ENCODE results near the gene ARMCX4.
"Not testable (repeated sequence)": the region's sequence is repeated elsewhere in the genome, so short reads cannot be mapped to it uniquely, and the experiment has no call there.

Gene ARMCX4

DNA sequence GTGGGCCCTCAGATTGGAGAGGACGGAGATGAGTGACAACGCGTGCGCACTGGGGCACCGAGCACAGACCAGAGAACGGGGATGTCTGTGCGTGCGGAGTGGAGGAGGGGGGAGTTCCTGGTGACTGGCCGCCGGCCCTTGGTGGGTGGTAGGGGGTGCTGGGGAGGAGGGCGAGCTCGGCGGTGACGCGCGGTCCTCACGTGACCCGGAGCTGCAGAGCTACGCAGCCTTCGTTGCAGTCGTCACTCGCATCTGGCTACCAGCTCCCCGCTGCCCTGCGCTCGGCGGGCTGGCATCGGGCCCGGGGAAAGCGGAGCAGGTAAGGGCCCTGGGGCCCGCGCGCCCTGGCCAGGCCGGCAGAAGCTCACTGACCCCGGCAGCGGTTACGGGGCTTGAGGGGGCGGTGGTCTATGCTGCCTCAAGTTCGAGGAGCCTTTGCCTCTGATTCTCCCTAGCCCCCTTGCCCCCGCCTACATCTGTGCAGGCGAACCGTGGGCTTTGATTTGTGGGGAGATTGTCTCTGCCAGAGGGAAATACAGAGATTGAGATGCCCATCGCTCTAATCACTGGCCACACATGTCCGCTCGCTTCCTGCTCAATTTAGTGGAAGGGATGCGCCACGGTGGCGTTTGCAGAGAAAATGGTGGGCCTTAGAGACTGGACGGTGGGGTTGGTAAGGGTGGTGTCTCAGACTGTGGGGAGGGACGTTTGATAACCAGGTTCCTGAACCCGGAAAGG, at the start of gene ARMCX4:
Gene ARMCX4, plus strand, starts transcription at position 245 of the 738 bp plus-strand sequence. CDS start 3,134 bp downstream, outside the sequence.
- in situ Hi-C loops (cut with HindIII; ENCODE audit: low pct_ligation_motif_present, low pct_unique_long_range_greater_than_20kb, low sequenced_read_pairs) = no loop called here
- peak; percentile 28 for DNase-seq

DNA sequence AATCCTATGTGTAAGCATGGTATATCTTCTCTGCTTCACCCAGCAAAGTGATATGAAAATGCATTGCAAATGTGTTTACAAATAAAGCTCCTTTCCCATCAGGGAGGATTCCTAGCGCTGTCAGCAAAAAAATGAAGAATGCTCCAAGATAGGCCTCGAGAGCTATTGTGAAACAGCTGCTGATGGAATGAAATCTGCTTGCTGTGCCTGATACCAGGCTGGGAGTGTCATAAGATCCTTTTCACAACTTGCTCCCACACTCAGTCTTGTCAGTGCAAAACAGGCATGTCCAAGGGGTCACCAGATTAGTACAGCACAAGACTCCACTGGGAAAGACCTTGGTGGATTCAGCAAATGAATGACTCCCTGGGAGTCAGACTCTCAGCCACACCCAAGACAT, 43.2 kb upstream of the ARMCX4 start:
- in situ Hi-C loops (cut with HindIII; ENCODE audit: low pct_ligation_motif_present, low pct_unique_long_range_greater_than_20kb, low sequenced_read_pairs) = no loop called here
- DNase-seq = no peak

DNA sequence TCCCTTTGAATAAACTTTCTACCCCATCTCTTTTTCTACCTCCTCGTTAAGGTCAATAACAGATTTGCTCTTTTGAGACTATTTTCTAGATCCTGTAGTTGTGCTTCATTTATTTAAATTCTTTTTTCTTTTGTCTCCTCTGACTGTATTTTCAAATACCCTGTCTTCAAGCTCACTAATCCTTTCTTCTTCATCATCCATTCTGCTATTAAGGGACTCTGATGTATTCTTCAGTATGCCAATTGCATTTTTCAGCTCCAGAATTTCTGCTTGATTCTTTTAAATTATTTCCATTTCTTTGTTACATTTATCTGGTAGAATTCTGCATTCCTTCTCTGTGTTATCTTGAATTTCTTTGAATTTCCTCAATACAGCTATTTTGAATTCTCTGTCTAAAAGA, 36.0 kb upstream of the ARMCX4 start:
- no peak for DNase-seq
- in situ Hi-C loops (cut with HindIII; ENCODE audit: low pct_ligation_motif_present, low pct_unique_long_range_greater_than_20kb, low sequenced_read_pairs) = no loop called here

DNA sequence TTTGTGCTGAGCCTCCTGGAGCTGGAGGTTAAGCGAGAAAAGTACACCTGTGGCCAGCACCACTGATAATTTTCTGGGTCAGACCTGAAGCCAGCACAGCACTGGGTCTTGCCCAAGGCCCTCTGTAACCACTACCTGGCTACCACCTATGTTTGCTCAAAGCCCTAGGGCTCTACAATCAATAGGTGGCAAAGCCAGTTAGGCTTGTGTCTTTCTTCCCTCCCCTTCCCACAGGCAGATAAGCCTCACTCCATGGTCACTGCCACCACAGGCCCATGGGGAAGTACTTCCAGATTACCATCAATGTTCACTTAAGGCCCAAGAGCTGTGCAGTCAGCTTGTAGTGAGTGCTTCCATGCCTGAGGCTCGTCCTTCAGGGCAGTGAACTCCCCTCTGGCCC, 35.2 kb upstream of the ARMCX4 start:
- in situ Hi-C loops (cut with HindIII; ENCODE audit: low pct_ligation_motif_present, low pct_unique_long_range_greater_than_20kb, low sequenced_read_pairs) = no loop called here
- no peak for DNase-seq

DNA sequence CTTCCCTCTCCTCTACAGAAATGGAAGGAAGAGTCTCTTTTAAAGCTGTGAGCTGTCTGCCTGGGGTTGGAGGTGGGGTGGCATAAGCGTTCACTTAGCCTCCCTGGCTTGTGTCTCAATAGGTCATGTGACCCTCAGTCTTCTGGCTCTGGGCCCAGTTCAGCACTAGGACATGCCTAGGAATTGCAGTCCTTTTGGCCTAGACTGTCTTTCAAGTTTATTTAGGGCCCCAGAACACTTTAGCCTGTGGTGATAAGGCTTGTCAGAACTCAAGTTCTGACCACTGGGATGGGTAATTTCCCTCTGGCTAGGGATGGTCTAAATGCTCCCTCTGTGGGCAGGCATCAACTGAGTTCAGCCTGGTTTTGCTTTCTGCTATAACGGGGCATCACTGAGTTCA, 34.3 kb upstream of the ARMCX4 start:
- no peak for DNase-seq
- in situ Hi-C loops (cut with HindIII; ENCODE audit: low pct_ligation_motif_present, low pct_unique_long_range_greater_than_20kb, low sequenced_read_pairs) = no loop called here

DNA sequence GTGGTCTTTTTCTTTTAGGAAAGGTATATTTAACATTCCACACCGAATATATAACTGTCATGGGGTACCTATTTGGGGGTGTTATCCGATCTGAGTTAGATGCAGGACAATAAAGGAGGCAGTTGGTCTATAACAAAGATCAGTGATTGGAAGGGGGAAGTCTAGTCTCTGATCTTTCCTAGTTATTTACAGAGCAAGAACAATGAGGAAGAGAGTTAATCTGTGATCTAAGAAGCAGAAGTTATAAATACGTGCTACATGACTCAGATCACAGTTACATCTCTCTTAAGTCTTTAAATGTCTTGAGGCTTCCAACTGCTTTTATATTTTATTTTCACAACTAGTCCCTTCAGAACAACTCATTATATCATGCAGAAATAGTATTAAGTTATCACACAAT, 33.2 kb upstream of the ARMCX4 start:
- in situ Hi-C loops (cut with HindIII; ENCODE audit: low pct_ligation_motif_present, low pct_unique_long_range_greater_than_20kb, low sequenced_read_pairs) = no loop called here
- no peak for DNase-seq

DNA sequence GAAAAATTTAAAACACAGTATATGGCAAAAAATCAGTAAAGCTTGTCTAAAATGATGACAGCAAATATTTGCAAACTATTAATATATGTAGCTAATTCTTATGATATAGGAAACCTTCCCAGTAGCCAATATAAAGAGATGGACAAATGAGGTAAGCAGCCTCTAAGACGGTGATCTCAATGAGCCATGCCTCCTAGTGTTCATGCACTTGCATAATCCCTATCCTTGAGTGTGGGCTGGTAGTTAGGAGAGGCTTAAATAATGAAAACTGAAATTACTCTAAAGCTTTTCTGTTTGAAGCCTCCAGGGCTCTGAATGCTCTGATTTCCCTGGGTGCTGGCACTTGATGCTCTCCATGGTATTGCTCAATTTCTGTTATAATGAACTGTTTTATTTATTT, 24.6 kb upstream of the ARMCX4 start:
- no peak for DNase-seq
- in situ Hi-C loops (cut with HindIII; ENCODE audit: low pct_ligation_motif_present, low pct_unique_long_range_greater_than_20kb, low sequenced_read_pairs) = no loop called here

DNA sequence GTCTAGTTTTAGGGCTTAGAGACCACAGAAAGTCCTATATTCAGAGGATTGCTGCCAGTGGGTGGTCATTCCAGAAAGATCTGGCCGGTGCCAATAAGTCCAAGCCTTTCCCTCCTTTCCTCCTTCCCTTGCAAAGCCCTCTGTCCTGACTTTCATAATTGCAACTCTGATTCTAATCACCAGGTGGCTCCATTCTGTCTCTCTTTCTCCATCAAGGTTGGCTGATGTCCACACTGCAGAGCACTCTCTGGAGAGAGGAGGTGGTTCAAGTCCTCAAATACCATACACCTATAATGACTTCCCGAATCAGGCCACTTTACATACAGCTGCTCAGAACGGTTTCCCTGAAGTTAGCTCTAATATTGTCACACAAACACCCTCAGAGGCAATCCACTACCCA, 22.4 kb upstream of the ARMCX4 start:
- in situ Hi-C loops (cut with HindIII; ENCODE audit: low pct_ligation_motif_present, low pct_unique_long_range_greater_than_20kb, low sequenced_read_pairs) = no loop called here
- DNase-seq = peak; percentile 32

DNA sequence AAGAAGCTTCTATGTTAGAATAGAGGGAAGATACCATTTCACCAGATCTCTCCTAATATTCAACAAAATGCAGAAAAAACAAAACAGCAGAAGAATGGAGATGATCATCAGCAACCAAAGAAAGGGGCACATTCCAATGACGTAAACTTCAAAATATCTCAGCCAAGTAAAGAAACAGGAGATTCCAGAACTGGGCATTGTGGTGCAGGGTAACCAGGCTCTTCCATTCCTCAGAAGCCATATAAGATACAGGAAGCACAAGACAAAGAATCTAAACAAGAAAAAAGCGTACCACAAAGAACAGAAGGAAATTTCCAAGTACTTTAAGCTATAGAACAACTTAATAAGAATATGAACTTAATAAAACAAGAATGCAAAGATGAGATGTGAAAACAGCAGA, 6.9 kb upstream of the ARMCX4 start:
- in situ Hi-C loops (cut with HindIII; ENCODE audit: low pct_ligation_motif_present, low pct_unique_long_range_greater_than_20kb, low sequenced_read_pairs) = no loop called here
- DNase-seq = no peak

DNA sequence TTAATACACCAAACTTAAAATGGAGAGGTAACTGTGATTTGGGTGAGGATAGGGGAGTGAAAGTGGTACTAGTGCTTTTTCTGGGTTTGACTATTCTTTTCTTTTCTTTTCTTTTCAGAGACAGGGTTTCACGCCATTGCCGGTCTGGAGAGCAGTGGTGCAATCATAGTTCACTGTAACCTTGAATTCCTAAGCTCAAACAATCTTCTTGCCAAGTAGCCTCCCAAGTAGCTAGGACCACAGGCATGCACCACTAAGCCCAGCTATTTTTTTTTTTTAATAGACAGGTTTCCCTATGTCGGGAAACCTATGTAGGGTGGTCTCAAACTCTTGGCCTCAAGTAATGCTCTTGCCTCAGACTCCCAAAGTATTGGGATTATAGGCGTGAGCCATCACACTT, 3.0 kb upstream of the ARMCX4 start:
- in situ Hi-C loops (cut with HindIII; ENCODE audit: low pct_ligation_motif_present, low pct_unique_long_range_greater_than_20kb, low sequenced_read_pairs) = no loop called here
- no peak for DNase-seq

DNA sequence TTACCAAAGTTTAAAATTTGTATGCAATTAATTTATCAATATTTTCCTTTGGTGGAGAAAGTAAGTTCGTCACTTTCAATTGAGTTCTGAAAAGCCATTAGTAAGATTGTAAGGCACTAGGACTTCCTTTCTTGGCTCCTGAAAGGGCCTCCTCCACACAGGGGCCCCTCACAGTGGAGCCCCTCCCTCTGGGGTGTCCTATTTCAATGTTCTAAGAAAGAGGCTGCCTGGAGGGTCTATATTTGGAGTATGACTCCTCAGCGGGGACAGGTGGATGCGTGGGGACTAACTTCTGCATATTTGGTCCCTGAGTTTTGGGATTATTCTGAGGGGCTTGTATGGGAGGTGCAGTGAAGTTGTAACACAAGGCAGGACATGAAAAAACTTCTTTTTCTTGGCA, 1.6 kb upstream of the ARMCX4 start:
- no peak for DNase-seq
- in situ Hi-C loops (cut with HindIII; ENCODE audit: low pct_ligation_motif_present, low pct_unique_long_range_greater_than_20kb, low sequenced_read_pairs) = no loop called here

DNA sequence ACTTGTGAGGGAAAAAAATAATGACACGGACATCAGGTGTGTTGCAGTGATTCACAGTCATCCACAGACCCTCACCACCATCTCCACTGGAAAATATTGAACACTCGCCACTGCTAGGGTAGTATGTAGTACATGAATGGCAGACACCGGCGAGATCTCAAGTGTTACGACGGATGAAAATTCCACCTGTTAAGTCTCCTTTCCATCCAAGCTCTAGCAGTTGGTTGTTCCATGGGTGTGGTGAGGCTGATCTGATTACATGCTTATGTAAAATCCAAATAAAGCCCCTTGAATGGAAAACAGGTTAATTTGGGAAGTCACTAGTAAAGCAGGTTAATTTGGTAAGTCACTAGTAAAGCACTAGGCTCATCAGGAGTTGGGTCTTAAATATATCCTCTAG, 1.1 kb upstream of the ARMCX4 start:
- in situ Hi-C loops (cut with HindIII; ENCODE audit: low pct_ligation_motif_present, low pct_unique_long_range_greater_than_20kb, low sequenced_read_pairs) = no loop called here
- no peak for DNase-seq

DNA sequence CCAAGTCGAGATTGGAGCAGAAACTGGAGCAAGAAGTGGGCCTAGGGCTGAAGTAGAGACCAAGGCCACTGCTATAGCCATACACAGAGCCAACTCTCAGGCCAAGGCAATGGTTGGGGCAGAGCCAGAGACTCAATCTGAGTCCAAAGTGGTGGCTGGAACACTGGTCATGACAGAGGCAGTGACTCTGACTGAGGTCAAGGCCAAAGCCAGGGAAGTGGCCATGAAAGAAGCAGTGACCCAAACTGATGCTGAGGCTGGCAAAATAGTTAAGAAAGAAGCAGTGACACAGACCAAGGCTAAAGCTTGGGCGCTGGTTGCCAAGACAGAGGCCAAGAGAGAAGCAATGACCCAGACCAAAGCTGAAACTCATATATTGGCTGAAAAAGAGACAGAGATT, 3.5 kb downstream of the ARMCX4 start:
- in situ Hi-C loops (cut with HindIII; ENCODE audit: low pct_ligation_motif_present, low pct_unique_long_range_greater_than_20kb, low sequenced_read_pairs) = no loop called here
- DNase-seq = no peak

DNA sequence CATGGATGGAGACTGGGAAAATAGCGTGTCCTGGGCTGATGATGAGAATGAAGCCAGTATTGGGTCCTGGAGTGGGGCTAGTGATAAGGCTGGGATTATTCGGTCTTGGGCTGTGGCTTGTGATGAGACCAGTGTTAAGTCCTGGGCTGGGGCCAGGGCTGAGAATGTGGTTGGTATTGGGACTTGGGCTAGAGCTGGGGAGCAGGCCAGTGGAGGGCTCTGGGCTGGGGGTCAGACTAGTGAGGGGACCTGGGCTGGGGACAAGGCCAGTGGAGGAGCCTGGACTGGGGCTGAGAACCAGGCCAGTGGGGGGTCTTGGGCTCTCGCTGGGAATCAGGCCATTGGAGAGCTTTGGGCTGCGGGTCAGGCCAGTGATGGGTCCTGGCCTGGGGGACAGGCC, 6.7 kb downstream of the ARMCX4 start:
- in situ Hi-C loops (cut with HindIII; ENCODE audit: low pct_ligation_motif_present, low pct_unique_long_range_greater_than_20kb, low sequenced_read_pairs) = no loop called here
- no peak for DNase-seq

DNA sequence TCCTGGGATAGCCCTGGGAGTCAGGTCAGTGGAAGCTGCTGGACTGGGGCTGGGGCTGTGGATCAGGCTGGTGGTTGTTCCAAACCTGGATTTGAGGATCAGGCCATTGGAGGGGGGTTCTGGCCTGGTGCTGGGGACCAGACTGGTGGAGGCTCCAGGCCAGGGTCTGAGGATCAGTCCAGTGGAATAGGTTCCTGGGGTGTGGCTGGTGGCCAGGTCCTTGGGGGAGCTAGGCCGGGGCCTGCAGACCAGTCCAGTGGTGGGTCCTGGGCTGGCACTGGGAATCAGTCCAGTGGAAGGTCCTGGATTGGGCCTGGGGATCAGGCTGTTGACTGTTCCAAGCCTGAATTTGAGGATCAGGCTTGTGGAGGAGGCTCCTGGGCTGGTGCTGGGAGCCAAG, 8.0 kb downstream of the ARMCX4 start:
- in situ Hi-C loops (cut with HindIII; ENCODE audit: low pct_ligation_motif_present, low pct_unique_long_range_greater_than_20kb, low sequenced_read_pairs) = no loop called here
- DNase-seq = no peak

DNA sequence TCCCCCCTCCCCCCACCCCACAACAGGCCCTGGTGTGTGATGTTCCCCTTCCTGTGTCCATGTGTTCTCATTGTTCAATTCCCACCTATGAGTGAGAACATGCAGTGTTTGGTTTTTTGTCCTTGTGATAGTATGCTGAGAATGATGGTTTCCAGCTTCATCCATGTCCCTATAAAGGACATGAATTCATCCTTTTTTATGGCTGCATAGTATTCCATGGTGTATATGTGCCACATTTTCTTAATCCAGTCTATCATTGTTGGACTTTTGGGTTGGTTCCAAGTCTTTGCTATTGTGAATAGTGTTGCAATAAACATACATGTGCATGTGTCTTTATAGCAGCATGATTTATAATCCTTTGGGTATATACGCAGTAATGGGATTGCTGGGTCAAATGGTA, 17.7 kb downstream of the ARMCX4 start:
- in situ Hi-C loops (cut with HindIII; ENCODE audit: low pct_ligation_motif_present, low pct_unique_long_range_greater_than_20kb, low sequenced_read_pairs); DNase-seq: not testable (repeated sequence)

DNA sequence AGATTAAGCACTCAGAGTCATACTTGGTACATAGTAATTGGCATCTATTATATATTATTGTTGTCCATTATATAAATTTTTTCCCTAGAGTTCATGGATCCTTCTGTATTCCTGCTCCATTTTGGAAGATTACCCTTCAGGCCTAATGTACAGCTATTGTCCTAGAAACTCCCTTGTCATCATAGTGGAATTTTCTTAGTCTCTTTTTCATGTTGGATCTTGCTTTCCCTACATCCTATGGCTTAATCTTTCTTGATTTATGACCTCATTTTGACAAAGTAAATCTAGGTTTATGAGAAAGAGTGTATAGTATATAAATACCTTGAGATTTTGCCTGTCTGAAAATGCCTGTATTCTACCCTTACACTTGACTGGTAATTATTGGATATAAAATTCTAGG, 22.1 kb downstream of the ARMCX4 start:
- in situ Hi-C loops (cut with HindIII; ENCODE audit: low pct_ligation_motif_present, low pct_unique_long_range_greater_than_20kb, low sequenced_read_pairs) = no loop called here
- DNase-seq = no peak

DNA sequence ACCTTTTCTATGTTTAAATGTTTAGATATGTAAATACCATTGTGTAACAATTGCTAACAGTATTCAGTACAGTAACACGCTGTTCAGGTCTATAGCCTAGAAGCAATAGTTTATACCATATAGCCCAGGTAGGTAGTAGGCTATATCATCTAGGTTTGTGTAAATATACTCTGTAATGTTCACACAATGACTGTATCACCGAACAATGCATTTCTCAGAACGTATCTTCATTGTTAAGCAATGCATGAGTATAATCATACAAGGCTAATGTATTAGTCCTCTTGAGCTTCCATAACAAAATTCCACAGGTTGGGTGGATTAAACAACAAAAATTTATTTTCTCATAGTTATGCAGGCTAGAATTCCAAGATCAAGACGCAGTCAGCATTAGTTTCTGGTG, 22.7 kb downstream of the ARMCX4 start:
- in situ Hi-C loops (cut with HindIII; ENCODE audit: low pct_ligation_motif_present, low pct_unique_long_range_greater_than_20kb, low sequenced_read_pairs) = no loop called here
- DNase-seq = no peak

DNA sequence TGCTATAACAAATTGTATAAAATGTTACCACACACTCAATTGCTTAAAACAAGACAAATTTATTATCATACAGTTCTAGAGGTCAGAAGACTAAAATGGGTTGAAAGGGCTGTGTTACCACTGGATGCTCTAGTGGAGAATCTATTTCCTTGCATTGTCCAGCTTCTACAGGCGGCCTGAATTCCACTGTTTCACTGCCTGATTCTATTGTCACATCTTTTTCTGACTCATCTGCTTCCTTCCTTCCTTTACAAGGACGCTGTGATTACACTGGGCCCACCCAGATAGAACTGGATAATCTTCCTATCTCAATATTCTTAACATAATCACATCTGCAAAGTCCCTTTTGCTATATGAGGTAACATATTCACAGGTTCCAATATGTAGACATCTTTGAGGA, 45.7 kb downstream of the ARMCX4 start:
- no peak for DNase-seq
- in situ Hi-C loops (cut with HindIII; ENCODE audit: low pct_ligation_motif_present, low pct_unique_long_range_greater_than_20kb, low sequenced_read_pairs) = no loop called here

All from ACHN (cell line).